GM23248 (cell line): ENCODE data around the gene IGF2. TPM values are rescaled to one million over a fixed set of nuclear protein-coding genes. Genes with fewer than 3 reads are reported as not detected.

ENCODE experiments used
- DNase-seq: peaks from one replicate; pipeline ENCODE4 v3.0.0-alpha.2; 2015
- H2AFZ ChIP-seq: fragments of 200-600 bp; sonication (generic); 2 replicates; pipeline ENCODE4 v1.6.1; 2016; ENCODE audit warnings: antibody characterized with exemption
- H3F3A ChIP-seq: fragments of 200-600 bp; sonication (generic); 2 replicates; pipeline ENCODE4 v1.6.1; 2016; ENCODE audit warnings: mild to moderate bottlenecking, antibody characterized with exemption, mixed run types; ENCODE audit not compliant: insufficient read depth
- H3K27ac ChIP-seq: fragments of 200-600 bp; sonication (generic); 2 replicates; pipeline ENCODE4 v1.5.1; 2016; ENCODE audit warnings: mild to moderate bottlenecking
- H3K27me3 ChIP-seq: fragments of 200-600 bp; sonication (generic); replicated peaks from 2 replicates; pipeline ENCODE4 v1.6.1; 2016; ENCODE audit warnings: mild to moderate bottlenecking; ENCODE audit not compliant: insufficient read depth
- H3K36me3 ChIP-seq: fragments of 200-600 bp; sonication (generic); 2 replicates; pipeline ENCODE4 v1.6.1; 2016; ENCODE audit warnings: low read depth, mild to moderate bottlenecking
- H3K4me1 ChIP-seq: fragments of 200-600 bp; sonication (generic); 2 replicates; pipeline ENCODE4 v1.6.1; 2016; ENCODE audit warnings: mild to moderate bottlenecking; ENCODE audit not compliant: insufficient read depth
- H3K4me2 ChIP-seq: fragments of 200-600 bp; sonication (generic); one replicate; pipeline ENCODE4 v1.6.1; 2016; ENCODE audit warnings: mild to moderate bottlenecking; ENCODE audit not compliant: unreplicated experiment
- H3K4me3 ChIP-seq: fragments of 200-600 bp; sonication (generic); 2 replicates; pipeline ENCODE4 v1.5.1; 2016; ENCODE audit warnings: mild to moderate bottlenecking
- H3K79me2 ChIP-seq: fragments of 200-600 bp; sonication (generic); 2 replicates; pipeline ENCODE4 v1.6.1; 2016; ENCODE audit warnings: mild to moderate bottlenecking; ENCODE audit not compliant: insufficient read depth
- H3K9ac ChIP-seq: fragments of 200-600 bp; sonication (generic); 2 replicates; pipeline ENCODE4 v1.6.1; 2016; ENCODE audit warnings: mild to moderate bottlenecking
- H3K9me2 ChIP-seq: fragments of 200-600 bp; sonication (generic); 2 replicates; pipeline ENCODE4 v1.6.1; 2016; ENCODE audit warnings: mixed run types, mild to moderate bottlenecking, moderate library complexity; ENCODE audit not compliant: insufficient read depth
- H3K9me3 ChIP-seq: fragments of 200-600 bp; sonication (generic); one replicate; pipeline ENCODE4 v1.6.1; 2017; ENCODE audit warnings: low read depth
- H4K20me1 ChIP-seq: fragments of 200-600 bp; sonication (generic); 2 replicates; pipeline ENCODE4 v1.6.0; 2016; ENCODE audit not compliant: insufficient read depth
- EZH2 ChIP-seq: fragments of 200-600 bp; sonication (generic); IDR thresholded peaks from 2 replicates; pipeline ENCODE4 v1.6.1; 2018; ENCODE audit warnings: antibody characterized with exemption, mild to moderate bottlenecking; ENCODE audit not compliant: insufficient read depth, poor library complexity, severe bottlenecking
- EZH2phosphoT487 ChIP-seq: fragments of 200-600 bp; sonication (generic); IDR thresholded peaks from 2 replicates; pipeline ENCODE4 v1.6.1; 2018; ENCODE audit warnings: antibody characterized with exemption, moderate library complexity, mild to moderate bottlenecking, low read depth; ENCODE audit not compliant: insufficient read depth
- WGBS, 2 experiments: methylation state at CpG; one replicate each; pipeline ENCODE4 v1.1.6; 2015 to 2017; ENCODE audit warnings: low lambda C conversion rate in 2 of 2, low coverage in 1 of 2; ENCODE audit errors: missing lambda C conversion rate in 2 of 2; 5-methylcytosine and 5-hydroxymethylcytosine counted together
- in situ Hi-C: fragments of 300-500 bp; cut with MboI; formaldehyde crosslinking; loops from 2 replicates; pipeline ENCODE4 v1.15.0; 2020
- polyA plus RNA-seq: library from polyadenylated mRNA; unstranded; fragments of >200 nt; fragmentation: Nextera tagmentation; extraction: Ambion mirVana; gene quantifications from 2 replicates; pipeline ENCODE4 v1.2.1, GENCODE V29; 2016
- total RNA-seq: library from RNA; depleted of rRNA; stranded (reverse); fragments of >200 nt; shearing (Covaris generic); gene quantifications from 2 replicates; pipeline ENCODE4 v1.2.3, GENCODE V29; 2014

The IGF2 gene
- total and polyA plus RNA-seq, 2 experiments from 2014 or later = 0.06 TPM; not detected in 1

DNA sequence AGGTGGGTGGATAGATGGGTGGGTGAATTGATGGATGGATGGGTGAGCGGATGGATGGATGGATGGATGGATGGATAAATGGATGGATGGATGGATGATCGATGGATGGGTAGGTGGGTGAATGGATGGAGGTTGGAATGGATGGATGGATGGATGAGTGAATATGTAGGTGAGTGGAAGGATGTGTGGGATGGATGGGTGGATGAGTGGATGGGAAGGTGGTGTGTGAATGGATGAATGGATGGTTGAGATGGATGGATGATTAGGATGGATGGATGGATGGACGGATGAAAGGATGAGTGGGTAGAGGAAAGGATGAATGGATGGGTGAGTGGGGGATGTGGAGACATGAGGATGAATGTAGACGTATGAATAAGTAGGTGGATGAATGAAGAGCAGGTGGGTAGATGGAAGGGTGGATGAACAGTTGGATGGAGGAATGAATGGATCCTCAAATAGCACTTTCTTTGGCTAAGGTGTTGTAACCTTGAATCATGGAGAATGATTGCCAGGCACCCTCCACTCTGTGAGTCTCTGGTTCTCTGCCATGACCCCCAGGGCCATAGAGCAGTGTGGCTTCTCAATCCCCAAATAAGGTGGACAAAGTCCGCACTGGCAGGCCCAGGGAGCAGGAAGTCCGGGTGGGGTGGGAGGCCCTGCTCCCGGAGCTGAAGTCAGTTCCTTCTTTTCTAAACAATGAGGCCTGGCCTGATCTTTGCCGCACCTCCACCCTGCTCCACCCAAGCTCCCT lies 36.9 kb downstream of the IGF2 start:
- H4K20me1 ChIP-seq = no peaks in the 10 kb centered on the region
- no peak overlapping the region for H2AFZ ChIP-seq
- H3K4me3 ChIP-seq = no peak overlapping the region
- H3K36me3 ChIP-seq = no peaks in the 10 kb centered on the region
- no peak overlapping the region for H3K9ac ChIP-seq
- H3K79me2 ChIP-seq = no peaks in the 10 kb centered on the region
- in situ Hi-C loops = no loop called here
- 0 out of 2 replicates have a peak, but pooled peaks cover 6% of the 10 kb centered on the region for H3K27me3 ChIP-seq
- H3K4me1 ChIP-seq = peaks cover 5% of the 10 kb centered on the region; the same call in 1 of the 2 replicates
- 52 to 59% methylated on average over 8 of the region's 8 CpGs for WGBS, 2 experiments
- H3K27ac ChIP-seq = no peak overlapping the region
- TF ChIP-seq EZH2phosphoT487 (no peak), EZH2 (no peak)
- no peaks in the 10 kb centered on the region for H3K9me3 ChIP-seq
- H3K4me2 ChIP-seq = no peak overlapping the region
- H3K9me2 ChIP-seq = no peaks in the 10 kb centered on the region
- H3F3A ChIP-seq = no peaks in the 10 kb centered on the region
- no peak for DNase-seq

DNA sequence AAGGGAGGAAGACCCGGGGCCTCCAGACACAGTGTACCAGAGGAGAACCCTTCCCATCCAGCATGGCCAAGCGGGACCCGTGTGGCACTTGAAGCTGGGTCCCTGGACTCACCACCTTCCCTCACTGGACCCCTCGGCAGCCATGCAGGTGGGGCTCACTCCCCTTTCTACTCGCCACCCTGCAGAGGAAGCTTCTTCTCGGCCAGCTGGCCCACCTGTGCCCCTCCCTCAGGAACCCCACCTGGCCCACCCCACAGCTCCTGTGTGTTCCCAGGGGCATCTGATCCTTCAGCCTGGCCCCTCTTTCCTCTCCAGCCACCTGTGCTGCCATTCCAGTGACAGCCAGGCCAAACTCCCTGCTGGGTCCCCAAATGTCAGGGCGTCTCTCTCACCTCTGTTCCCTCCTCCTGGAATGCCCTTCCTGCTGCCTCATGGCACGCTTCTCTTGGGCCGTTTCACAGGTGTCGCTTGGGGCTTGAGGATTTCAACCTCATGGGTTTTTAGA lies 38.0 kb downstream of the IGF2 start:
- Histone ChIP-seq H3F3A (no peaks in the 10 kb centered on the region; the same call in 1 of the 2 replicates), H3K9me2 (no peaks in the 10 kb centered on the region), H3K9me3 (no peaks in the 10 kb centered on the region), H3K36me3 (no peaks in the 10 kb centered on the region), H3K27ac (no peak overlapping the region), H3K27me3 (0 out of 2 replicates have a peak, but pooled peaks cover 6% of the 10 kb centered on the region), H3K4me1 (peaks cover 16% of the 10 kb centered on the region), H3K79me2 (no peaks in the 10 kb centered on the region), H3K4me3 (no peak overlapping the region), H2AFZ (no peak overlapping the region), H4K20me1 (no peaks in the 10 kb centered on the region), H3K4me2 (no peak overlapping the region), H3K9ac (no peak overlapping the region)
- no peak for DNase-seq
- WGBS, 2 experiments = 66 to 68% methylated on average over 7 to 10 of the region's 10 CpGs
- TF ChIP-seq EZH2 = no peak
- no peak for TF ChIP-seq EZH2phosphoT487
- in situ Hi-C loops = no loop called here

DNA sequence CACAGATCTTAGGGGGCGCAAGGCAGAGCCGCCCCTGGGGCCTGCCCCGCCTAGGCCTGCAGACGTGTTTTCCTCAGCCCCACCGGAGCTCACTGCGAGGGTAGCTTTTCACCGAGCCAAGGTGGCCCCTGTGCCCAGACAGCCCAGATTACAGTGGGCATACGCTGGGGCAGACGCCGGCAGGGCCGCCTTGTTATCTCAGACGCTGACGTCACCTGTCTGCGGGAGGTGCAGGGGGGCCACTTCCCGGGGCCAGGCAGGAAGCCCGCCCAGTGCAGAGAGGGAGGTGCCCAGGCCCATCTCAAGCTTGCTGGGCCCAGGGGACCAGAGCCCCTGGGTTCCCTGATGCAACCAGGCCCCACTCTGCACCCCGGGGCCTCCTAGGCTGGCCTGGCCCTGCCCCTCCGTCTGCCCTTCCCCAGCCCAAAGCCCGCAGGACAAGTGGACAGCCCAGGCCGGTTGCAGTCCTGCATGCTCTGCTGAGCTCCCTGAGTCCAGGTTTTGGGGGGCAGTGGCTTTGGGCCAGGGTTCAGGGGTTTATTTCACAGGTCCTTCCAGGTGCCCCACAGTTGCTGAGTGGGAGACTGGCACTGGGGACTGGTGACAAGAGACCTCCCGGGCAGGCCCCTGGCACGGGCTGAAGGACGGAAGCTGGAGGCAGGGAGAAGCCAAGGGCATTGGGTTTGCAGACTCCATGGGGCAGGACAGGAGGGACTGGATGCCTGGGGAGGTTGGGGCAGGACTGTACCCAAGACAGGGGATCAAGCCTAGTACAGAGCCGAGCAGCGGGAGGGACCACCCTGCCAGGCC lies 38.6 kb downstream of the IGF2 start:
- Histone ChIP-seq H3K4me1 (peaks cover 23% of the 10 kb centered on the region), H4K20me1 (no peaks in the 10 kb centered on the region), H3K9me3 (no peaks in the 10 kb centered on the region), H3K4me2 (no peak overlapping the region), H3K27ac (no peak overlapping the region), H3K4me3 (no peak overlapping the region), H3K9ac (no peak overlapping the region), H3K79me2 (no peaks in the 10 kb centered on the region), H2AFZ (no peak overlapping the region), H3F3A (no peaks in the 10 kb centered on the region; the same call in 1 of the 2 replicates), H3K36me3 (no peaks in the 10 kb centered on the region), H3K27me3 (0 out of 2 replicates have a peak, but pooled peaks cover 6% of the 10 kb centered on the region), H3K9me2 (no peaks in the 10 kb centered on the region)
- DNase-seq = no peak
- TF ChIP-seq EZH2 (no peak), EZH2phosphoT487 (no peak)
- in situ Hi-C loops = no loop called here
- 77 to 79% methylated on average over 22 to 24 of the region's 25 CpGs for WGBS, 2 experiments

DNA sequence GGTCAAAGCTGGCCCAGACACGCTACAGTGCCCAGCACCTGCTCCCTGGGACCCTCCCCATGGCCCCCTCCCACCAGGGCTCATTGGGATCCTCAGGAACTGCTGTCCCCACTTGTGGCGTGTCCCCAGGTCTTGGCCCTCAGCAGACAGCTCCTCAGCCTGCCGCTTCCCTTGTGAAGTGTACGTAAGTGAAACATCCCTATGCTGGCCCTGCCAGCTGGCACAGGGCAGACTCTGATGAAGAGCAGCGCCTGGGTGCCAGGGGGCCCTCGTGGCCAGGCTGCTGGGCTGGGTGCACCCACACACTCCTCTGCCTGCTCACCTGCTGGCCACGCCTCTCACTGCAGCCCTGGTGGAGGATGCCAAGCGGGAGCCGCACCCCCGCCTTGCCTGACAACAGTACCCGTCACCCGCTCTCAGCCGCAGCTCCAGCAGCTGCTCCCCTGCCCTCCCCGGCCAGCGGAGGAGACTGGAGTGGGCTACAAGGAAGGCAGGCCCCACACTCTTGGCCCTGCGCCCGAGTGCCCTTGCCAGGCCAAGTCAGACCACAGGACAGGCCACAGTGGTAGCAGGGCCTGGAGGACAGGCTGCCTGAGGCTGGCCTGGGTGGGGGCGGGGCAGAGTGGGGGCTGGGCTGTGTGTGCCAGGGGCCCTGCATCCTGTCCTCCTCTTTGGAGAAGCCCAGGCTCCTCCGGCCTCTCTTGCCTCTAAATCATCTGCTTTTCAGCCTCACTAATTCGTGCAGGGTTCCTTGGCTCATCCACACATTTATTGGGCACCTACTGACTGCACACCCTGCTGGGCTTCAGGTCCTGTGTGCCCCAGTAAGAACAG lies 39.5 kb downstream of the IGF2 start:
- no peaks in the 10 kb centered on the region for H3K79me2 ChIP-seq

More for the DNA sequence above, 39.5 kb downstream of the IGF2 start:
- Histone ChIP-seq H3K9ac (no peak overlapping the region), H4K20me1 (no peaks in the 10 kb centered on the region), H3K36me3 (no peaks in the 10 kb centered on the region), H3K4me3 (no peak overlapping the region), H3K27me3 (0 out of 2 replicates have a peak, but pooled peaks cover 6% of the 10 kb centered on the region), H3K4me2 (no peak overlapping the region), H3K9me3 (no peaks in the 10 kb centered on the region), H3F3A (no peaks in the 10 kb centered on the region; the same call in 1 of the 2 replicates), H3K27ac (no peak overlapping the region), H2AFZ (no peak overlapping the region), H3K4me1 (peaks cover 24% of the 10 kb centered on the region), H3K9me2 (no peaks in the 10 kb centered on the region)
- in situ Hi-C loops = no loop called here
- WGBS, 2 experiments = 71 to 72% methylated on average over 16 to 20 of the region's 20 CpGs
- TF ChIP-seq EZH2phosphoT487 (no peak), EZH2 (no peak)
- DNase-seq = no peak
